Activated CD4-positive, alpha-beta T cell treated with anti-CD3 and anti-CD28 coated beads, Interleukin-2, Interleukin-4, amounts not matched to agents 100 ng/mL and 50 ng/mL, durations not matched to agents 16 hours and 8 hours (primary cell): ENCODE measurements around the gene TMPRSS2.

Source experiments
- DNase-seq: peaks from one replicate; pipeline ENCODE4 v3.0.0-alpha.2; 2020; ENCODE audit warnings: low spot score

TMPRSS2 gene

DNA sequence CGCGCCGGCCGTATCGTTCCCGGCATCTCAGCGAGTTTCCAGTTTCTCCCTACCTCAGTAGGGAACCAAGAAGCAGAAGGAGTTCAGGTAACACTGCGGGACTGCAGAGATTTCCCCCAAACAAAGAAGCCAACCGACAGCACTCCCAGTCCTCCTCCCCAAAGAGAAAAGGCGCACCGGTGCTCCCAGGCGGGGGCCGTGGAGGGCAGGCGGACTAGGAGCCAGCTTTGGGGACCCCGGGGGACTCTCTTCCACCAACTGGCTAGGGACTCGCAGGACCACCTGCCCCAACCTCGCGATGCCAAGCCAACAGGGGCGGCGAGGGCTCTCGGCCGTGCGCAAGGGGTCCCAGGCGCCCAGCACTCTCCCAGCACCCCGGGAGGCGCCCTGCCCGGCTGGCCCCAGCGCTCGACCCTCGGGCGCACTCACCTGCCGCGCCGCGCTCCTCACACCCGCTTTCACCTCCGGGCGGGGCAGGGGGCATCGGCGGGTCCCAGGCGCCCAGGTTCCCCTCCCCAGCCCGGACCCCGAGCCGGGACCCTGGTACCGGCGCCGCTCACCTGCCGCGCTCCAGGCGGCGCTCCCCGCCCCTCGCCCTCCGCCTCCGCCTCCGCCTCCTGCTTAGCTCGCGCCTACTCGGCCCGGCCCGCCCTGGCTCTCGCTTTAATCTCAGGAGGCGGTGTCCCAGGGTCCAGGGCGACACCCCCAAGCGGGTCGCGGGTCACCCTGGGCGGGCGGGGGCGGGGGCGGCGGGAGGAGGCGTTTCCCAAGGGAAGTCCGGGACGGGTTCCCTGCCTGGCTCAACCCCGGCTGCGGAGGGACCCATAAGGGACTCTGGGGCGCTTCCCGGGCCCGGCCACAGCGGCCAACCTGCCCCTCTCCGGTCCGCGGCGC, at the start of gene TMPRSS2:
Gene TMPRSS2, minus strand, starts transcription at position 638 of the 894 bp plus-strand sequence. CDS start 10,025 bp downstream, outside the sequence.
- DNase-seq = no peak

DNA sequence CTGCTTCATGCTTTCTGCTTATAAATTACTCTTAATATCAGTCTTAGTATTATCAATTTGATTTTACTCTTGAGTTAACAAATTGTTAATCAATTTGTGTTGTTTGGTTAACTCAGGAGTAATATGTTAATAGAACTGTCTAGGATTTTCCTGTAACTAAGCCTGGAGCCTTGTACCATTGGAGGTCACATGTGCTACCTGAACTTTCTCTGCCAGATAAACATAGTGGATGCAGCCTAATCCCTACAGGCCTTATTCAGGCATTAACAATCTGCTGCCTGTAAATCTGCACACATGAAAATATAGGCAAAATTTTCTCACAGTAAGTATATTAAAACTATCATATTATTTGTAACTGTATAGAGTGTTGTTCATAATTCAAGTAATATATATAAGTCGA, 47.1 kb upstream of the TMPRSS2 start:
- no peak for DNase-seq

DNA sequence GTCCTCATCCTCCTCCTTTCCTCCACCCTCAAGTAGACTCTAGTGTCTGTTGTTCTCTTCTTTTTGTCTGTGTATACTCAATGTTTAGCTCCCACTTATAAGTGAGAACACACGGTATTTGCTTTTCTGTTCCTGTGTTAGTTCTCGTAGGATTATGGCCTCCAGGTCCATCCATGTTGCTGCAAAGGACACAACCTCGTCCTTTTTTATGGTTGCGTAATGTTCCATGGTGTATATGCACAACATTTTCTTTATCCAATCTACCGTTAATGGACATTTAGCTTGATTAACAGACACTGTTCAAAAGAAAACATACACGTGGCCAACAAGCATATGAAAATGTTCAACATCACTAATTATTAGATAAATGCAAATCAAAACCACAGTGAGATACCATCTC, 44.3 kb upstream of the TMPRSS2 start:
- DNase-seq = no peak

DNA sequence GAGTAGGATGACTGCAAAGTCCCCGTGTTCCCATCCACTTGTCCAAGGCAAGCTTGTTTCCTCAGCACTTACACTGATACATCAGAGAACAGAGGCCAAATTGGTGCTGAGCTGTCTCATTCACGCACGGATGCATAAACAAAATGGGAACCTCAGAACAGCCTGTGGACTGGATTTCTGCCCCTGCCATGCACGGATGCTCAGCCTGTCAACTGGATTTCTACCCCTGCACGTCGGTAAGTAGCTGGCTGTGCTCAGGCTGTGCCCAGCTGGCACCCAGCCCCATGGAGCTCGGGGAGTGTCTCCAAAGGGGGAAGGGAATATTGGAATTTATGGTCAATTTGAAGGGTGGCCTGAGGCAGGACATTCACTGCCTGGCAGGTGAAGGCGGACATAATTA, 40.8 kb upstream of the TMPRSS2 start:
- DNase-seq = no peak

DNA sequence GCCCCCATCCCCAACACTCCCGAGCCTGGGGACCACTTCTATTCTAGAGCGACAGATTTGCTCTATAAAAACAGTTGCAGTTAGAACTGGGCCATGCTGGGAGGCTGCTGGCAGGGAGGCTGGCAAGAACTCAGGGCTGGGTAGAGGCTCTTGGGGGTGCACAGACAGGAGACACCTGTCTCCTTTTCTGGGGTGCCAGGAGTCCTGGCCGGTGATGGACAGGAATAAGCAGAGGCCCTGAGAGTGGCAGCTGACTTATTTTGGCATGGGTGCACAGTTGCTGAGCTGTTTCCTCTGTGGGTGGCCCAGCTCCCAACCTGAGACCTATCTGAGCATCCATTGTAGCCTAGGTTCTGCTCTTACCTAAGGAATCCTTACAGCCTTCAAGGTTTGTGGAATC, 39.2 kb upstream of the TMPRSS2 start:
- no peak for DNase-seq

DNA sequence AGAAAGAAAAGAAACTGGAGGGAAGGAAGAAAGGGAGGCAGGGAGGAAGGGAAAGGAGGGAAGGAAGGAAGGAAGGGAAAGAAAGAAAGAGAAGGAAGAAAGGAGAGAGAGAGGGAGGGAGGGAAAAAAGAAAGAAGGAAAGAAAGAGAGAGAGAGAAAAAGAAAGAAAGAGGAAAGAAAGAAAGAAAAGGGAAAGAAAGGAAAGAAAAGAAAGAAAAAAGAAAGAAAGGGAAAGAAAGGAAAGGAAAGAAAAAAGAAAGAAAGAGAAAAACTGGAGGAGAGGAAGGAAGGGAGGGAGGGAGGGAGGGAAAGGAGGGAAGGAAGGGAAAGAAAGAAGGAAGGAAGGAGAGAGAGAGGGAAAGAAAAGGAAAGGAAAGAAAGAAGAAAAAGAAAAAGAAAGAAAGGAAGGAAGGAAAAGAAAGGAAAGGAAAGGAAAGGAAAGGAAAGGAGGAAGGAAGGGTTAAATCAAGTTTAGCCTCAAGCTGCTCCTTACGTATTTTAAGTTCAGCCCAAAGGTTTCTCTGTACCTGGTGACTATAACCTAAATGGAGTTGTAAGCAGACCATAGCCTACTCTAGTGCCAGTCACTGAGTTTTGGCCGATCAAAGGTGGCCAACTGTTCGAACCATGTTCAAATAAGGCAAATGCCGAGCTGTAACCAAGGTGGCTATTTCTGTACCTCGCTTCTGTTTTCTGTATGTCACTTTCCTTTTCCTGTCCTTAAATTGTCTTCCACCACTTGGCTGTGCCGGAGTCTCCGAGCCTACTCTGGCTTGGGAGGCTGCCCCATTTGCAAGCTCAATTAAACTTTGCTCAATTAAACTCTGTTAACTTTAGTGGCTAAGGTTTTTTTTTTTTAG, 37.8 kb upstream of the TMPRSS2 start:
- no peak for DNase-seq

DNA sequence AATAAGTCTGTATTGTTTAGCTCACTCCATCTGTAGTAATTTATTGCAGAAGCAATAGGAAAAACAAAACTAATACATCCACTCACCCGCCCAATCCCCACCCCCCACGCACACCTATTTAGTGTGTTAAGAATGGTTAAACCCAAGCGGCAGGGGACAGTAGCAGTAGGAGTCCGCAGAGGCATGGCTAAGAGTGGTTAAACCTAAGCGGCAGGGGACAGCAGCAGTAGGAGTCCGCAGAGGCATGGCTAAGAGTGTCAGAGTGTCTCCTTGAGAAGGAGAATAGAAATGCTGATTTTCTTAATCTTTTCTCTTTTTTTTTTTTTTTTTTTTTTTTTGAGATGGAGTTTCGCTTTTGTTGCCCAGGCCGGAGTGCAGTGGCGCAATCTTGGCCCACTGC, 34.8 kb upstream of the TMPRSS2 start:
- no peak for DNase-seq

DNA sequence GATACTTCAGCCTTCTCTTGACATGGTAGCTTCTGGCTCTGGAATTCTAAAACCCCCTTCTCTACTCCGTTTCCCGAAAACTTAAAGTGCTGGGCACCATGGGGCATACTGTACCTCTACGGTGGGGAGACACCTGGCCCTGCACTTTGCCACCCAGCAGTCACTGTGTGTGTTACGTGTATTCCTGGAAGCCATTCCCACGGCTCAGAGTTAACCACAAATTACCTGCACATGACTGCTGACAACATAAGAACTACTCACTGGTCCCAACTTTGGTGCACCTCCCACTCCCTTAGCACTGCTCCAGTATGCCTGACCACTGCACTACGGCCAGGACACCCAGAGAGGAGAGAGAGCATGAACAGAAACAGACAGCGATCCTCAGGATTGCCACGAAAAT, 29.4 kb upstream of the TMPRSS2 start:
- no peak for DNase-seq

DNA sequence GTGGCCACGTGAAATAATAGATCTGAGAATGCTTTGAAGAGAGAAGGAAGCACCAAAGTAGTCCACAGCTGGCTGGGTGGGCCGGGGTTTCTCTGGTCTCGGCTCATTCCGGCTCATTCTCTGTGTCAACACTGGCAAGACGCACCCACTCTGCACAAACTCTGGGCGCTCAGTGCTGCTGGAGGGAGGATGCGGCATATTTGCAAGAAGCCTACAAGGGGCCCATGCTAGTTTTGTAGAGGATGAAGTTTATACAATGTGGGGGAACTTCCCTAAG, 28.8 kb upstream of the TMPRSS2 start:
- DNase-seq = no peak

DNA sequence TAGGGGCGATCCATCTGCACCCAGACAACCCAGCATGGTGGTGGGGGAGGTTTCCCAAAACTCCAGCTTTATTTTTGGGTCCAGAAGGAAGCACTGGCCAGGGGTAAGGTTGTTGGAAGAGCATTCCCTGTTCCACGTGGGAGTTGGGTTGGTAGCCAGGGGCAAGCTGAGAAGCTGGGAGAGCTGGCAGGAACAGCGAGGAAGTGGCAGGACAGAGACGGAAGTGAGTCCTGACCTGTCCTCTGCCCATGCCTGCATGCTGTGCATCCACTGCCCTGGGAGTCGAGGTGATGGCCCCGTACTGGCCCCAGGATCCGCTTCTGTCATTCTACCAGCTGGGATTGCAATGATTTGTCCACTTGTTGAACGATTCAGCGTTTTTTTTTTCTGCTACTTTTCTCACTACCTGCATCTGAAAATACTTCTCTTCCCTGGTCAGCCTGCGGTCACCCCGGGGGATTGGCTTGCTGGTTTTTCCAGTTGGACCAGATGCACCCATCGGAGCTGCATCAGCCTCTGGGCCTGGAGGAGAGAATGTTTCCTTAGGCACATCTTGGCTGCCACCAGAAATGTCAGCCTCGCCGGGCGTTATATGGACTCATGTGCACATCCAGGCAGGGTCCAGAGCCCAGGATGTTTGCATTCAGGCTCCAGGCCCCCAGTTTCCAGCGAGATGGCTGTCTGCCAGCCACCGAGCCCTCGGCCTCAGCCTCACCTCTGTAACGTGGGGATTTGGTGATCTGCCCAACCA, 28.3 kb upstream of the TMPRSS2 start:
- no peak for DNase-seq

DNA sequence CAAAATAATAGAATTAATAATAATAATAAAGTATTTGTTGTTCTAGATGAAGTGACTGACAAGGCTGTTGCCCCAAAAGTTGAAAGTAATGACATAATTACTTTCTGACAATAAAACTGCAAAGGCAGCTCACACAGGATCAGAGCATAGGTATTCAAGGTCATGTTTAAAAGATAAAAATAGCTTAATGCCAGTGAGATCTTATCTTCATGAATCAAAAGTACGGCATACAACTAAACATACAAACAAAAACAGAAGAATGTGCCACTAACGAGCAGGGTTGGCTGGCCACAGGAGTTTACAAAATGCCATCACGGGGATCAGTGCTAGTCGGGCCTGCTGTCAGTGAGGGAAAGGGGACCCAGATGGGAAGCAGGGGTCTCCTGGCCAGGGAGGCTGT, 22.4 kb upstream of the TMPRSS2 start:
- DNase-seq = no peak

DNA sequence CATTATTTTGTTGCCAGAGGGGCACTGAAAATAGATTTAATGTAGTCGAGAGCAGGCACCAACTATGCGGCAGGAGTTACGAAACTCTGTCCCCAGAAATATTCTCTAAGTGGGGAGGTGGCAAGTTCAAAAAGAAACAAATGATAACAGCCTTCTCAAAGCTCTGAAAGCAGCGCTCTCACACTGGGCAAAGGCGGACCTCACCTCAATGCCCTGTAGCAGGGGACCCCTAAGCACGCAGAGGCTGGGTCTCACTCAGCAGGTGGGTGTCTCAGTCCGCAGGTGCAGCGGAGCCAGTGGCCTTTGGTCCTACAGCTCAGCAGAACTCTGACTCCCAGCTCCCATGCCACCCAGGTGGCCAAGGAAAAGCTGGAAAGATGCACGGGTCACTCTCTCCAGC, 21.8 kb upstream of the TMPRSS2 start:
- DNase-seq = no peak

DNA sequence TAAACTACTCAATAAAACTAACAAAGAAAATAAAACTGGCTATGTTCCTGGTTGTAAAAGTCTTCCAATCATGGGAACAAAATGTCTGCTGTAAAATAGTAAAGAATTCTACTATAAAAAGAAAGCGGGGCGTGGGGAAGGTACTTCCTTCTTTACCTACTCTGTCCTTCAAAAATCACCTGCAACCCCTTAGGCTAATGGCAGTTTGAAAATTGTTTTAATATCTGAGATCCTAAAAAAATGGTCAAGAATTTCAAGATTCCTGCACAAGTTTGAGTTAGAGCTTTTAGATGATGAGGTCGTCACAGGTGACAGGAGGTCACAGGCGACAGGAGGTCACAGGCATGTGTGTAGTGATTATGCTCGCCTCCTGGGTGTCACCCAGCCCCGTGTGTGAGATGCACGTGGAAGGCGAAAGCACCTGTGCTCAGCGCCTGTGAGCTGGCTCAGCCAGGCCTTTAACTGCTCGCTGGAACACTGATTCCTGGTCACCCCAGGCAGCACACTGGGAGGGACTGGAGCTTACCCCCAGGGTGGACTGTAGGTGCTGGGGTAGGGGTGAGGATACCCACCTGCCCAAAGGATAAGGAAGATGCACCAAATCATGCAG, 18.6 kb upstream of the TMPRSS2 start:
- no peak for DNase-seq

DNA sequence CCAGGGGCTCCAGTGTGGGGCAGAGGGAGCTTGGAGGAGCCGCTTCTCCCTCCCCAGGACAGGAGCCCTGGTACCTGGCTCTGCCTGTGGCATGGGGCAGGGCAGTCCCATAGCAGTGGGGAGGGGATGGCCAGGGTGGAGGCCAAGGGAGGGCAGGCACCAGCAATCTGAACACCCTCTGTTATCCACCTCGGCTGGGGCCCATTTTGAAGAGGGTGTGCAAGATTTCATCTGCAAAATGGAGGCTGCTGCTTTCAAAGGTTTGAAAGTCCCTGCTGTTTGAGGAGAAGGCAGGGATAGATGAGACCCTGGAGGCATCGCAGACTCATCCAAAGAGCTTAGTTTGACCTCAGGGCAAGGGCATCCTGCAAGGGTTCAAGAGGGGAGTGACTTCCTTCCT, 15.2 kb upstream of the TMPRSS2 start:
- DNase-seq = no peak

DNA sequence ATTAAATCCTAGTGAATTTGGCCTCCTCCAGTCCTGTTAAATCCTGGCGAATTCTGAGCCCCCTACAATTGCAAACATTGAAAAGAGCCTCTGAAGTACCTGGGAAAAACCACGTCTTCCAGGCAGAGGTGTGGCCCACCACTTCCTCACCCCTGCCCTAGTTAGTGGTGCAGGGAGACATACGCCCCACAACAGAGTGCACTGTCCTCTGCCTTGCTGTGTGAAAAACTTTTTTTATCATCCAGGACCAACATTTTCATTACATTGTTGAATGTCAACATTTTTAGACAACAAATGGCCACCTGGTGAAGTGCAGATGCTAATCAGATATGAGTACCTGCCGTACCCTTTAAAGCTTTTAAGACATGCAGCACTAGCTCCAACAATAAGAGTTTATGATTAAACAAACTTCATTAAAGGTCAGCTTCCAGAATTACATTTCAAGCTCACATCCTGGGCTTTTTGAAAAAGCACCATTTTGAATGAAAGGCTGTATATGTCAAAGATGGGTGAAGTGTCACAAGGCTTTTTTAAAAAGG, 13.6 kb upstream of the TMPRSS2 start:
- no peak for DNase-seq

DNA sequence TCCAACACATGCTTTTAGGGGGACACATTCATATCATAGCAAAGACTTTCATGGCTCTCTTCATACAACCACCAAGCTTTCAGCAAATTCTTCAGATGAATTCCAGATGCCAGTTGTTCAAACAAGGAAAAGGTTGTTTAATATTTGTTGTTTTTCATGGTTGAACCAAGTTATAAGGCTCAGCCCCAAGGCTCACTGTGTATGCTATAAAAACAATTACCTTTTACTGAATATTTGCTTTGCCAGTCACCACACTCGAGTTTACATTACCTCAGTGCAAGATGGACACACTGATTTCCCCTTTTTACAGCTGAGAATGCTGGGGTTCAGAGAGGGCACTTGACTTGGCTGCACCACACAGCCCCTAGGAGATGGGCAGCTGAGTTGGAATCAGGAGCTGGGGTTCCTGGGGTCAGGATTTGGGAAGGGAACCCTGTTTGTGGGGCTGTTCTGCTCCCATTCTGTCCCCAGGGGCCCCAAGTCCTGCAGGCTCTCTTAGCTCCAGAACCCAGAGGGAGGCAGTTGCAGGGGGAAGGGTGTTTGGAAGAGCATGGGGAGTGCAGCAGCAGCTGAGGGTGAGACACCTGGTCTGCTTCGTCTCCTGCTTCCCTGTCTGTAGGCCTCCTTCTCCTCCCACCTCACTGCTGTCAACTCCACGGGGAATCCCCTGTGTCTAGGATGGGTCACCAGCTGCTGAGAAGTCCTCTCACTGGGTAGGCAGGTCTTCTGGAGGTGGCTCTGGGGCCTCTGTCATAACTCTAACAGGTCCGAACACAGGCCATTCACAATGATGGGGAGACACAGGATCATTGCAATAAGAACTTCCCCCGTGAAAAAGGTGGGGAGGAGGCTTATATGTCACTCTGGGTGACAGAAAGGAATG, 12.8 kb upstream of the TMPRSS2 start:
- no peak for DNase-seq

DNA sequence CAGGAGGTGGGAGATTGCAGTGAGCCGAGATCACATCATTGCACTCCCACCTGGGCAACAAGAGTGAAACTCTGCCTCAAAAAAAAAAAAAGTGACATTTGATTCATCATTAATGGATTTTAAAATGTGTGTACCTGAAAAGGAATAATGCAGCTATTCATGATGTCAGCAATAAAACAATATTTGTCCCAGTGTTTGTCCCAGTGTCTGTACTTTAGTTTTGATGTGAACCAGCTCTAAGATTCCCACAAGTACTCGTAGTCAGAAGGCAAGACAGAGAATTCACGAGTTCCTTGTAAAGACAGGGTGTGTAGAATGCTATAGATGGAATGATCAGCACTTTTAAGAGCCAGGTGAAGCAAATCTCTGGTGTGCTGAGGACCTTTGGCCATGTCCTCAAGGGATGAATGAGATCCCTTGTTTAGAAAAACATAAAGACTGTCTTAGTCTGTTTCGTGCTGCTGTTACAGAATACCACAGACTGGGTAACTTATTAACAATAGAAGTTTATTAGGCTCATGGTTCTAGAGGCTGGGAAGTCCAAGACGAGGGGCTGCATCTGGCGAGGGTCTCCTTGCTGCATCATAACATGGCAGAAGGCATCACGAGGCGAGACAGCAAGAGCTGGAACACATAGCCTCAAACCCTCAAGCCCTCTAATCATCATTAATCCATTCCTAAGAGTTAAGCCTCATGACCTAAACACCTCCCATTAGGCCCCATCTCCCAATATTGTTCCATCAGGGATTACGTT, 12.0 kb upstream of the TMPRSS2 start:
- DNase-seq = no peak

DNA sequence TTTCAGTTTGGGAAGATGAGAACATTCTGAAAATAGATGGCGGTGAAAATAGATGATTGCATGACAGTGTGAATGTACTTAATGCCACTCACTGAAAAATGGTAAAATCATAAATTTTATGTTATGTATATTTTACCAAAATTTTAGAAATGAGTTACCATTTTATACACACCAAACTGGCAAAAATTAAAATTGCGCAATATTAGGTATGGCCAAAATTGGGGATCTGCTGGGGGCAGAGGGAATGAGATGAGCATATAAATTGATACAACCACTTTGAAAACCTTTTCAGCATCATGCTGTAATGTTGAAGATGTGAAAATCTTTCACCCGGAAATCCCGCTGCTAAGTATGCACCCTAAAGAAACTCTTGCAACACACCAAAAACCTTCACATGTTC, 10.8 kb upstream of the TMPRSS2 start:
- no peak for DNase-seq

DNA sequence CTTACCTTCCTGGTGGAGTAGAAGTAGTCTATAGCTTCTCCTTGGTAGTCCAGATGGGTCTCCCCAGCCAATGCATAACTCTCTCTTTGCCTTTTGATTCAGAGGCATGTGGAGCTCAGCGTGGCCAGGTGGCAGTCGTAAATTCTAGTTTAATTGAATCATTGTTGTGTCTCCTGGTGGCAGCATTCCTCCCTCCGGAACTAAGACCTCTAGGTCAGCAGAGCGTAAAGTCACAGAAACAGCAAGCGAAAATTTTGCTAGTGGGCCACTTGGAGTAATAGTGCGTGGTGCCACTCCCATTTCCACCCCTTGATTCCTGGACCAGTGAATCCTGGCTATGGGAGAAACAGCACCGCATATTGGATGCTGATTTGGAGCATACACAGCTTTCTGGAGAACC, 3.9 kb upstream of the TMPRSS2 start:
- no peak for DNase-seq

DNA sequence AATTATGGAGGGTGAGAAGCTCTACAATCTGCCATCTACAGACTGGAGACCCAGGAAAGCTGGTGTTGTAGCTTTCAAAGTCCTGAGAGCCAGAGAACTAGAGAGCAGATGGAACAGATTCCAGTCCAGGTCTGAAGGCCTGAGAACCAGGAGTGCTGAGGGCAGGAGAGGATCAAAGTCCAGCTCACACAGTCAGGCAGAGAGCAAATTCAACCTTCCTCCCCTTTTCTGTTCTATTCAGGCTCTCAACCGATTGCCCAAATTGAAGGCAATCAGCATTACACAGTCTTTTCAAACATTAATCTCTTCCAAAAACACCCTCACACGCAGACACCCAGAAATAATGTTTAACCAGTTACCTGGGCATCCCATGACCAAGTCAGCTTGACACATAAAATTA, 2.5 kb upstream of the TMPRSS2 start:
- no peak for DNase-seq
